SJCRH30 (cell line): ENCODE results near the gene DCLK1. TPM values are rescaled to one million over a fixed set of nuclear protein-coding genes. Genes with fewer than 3 reads are reported as not detected.
A peak's percentile ranks its signal among the peaks of the same experiment; 100 is the strongest.

Experiments
- DNase-seq, 2 experiments: peaks; one replicate each; pipeline ENCODE4 v3.0.0-alpha.2; 2015 to 2020
- H3K27ac ChIP-seq: fragments of 250-450 bp; sonication (Bioruptor Pico); 2 replicates; pipeline ENCODE4 v1.5.1; 2020; ENCODE audit warnings: mild to moderate bottlenecking, moderate library complexity
- H3K27me3 ChIP-seq: fragments of 250-450 bp; sonication (Bioruptor Pico); 2 replicates; pipeline ENCODE4 v1.5.1; 2020; ENCODE audit warnings: mild to moderate bottlenecking, moderate library complexity
- H3K36me3 ChIP-seq: fragments of 250-450 bp; sonication (Bioruptor Pico); 2 replicates; pipeline ENCODE4 v1.5.1; 2020; ENCODE audit warnings: mild to moderate bottlenecking, moderate library complexity
- H3K4me1 ChIP-seq: fragments of 250-450 bp; sonication (Bioruptor Pico); 2 replicates; pipeline ENCODE4 v1.5.1; 2020; ENCODE audit warnings: mild to moderate bottlenecking, moderate library complexity
- H3K4me3 ChIP-seq: fragments of 250-450 bp; sonication (Bioruptor Pico); 2 replicates; pipeline ENCODE4 v1.5.1; 2020; ENCODE audit warnings: mild to moderate bottlenecking, moderate library complexity
- H3K9me3 ChIP-seq: fragments of 250-450 bp; sonication (Bioruptor Pico); replicated peaks from 2 replicates; pipeline ENCODE4 v1.5.1; 2020; ENCODE audit warnings: mild to moderate bottlenecking, moderate library complexity
- total RNA-seq: library from RNA; depleted of rRNA; stranded (reverse); fragments of >200 nt; shearing (Covaris generic); gene quantifications from 2 replicates; pipeline ENCODE4 v1.2.3, GENCODE V29; 2014

DCLK1 gene
- total RNA-seq, 1 experiment from 2014 or later = 17.9 TPM

GRCh38 chr13:35872369-35872768 is 258.8 kb downstream of the DCLK1 start:
- H3K27ac ChIP-seq = no peak overlapping the region
- no peaks in the 10 kb centered on the region for H3K9me3 ChIP-seq
- no peak overlapping the region for H3K4me3 ChIP-seq
- no peaks in the 10 kb centered on the region for H3K36me3 ChIP-seq
- H3K27me3 ChIP-seq = no peaks in the 10 kb centered on the region
- peaks cover 9% of the 10 kb centered on the region for H3K4me1 ChIP-seq
- no peak for DNase-seq

DNA sequence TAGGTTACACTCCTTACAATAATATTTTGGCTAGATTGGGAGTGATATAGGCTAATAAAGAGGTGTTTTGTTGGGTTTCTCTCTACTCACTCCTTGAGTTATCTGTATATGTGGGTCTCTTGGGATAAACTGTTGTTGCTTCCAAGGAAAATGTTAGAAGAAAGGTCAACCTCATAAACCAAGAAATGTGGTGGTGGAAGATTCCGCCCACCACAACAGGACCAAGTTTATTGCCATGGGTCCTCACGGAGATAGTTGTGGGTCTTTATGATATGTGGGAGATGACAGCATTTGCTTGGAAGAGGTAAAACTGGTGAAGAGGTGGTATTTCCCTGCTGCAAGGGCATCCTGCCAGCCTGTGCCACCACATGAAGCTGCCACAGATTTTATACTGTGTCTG is 259.6 kb downstream of the DCLK1 start:
- H3K4me3 ChIP-seq = no peak overlapping the region
- DNase-seq = no peak

GRCh38 chr13:35866801-35867200 is 264.4 kb downstream of the DCLK1 start:
- Histone ChIP-seq H3K36me3 (no peaks in the 10 kb centered on the region), H3K27ac (no peak overlapping the region), H3K9me3 (no peaks in the 10 kb centered on the region), H3K27me3 (no peaks in the 10 kb centered on the region), H3K4me1 (no peaks in the 10 kb centered on the region), H3K4me3 (no peak overlapping the region)
- DNase-seq = peak in 1 of 2 experiments; percentile 11

More for the DNA sequence above, 259.6 kb downstream of the DCLK1 start:
- Histone ChIP-seq H3K4me1 (peaks cover 5% of the 10 kb centered on the region), H3K36me3 (no peaks in the 10 kb centered on the region), H3K27me3 (no peaks in the 10 kb centered on the region), H3K9me3 (no peaks in the 10 kb centered on the region), H3K27ac (no peak overlapping the region)

- Histone ChIP-seq H3K36me3 (no peaks in the 10 kb centered on the region), H3K4me3 (no peak overlapping the region), H3K9me3 (no peaks in the 10 kb centered on the region), H3K4me1 (no peaks in the 10 kb centered on the region), H3K27me3 (no peaks in the 10 kb centered on the region), H3K27ac (no peak overlapping the region)
- no peak for DNase-seq
These were observed 265.6 kb downstream of the DCLK1 start for GRCh38 chr13:35865341-35866240.

DNA sequence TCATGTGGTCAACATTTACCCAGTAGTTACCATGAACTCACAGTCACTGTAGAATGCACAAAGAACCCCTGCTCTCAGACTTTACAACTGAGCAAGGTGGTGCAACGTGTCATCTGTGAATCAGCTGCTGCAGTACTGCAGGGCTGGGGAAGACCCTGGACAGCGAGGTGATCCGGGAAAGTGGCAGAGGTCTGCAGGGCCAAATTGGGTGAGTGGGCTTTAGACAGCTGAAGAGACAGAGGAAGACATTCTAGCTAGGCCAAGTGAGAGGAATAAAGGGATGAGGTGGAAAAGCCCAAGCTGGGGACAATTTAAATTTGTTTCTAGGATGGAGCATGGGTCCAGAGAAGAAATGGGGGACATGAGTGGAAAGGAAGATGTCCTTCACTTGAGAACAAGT is 270.5 kb downstream of the DCLK1 start:
- no peaks in the 10 kb centered on the region for H3K27me3 ChIP-seq
- no peaks in the 10 kb centered on the region for H3K4me1 ChIP-seq
- no peaks in the 10 kb centered on the region for H3K36me3 ChIP-seq
- no peak overlapping the region for H3K27ac ChIP-seq
- no peak overlapping the region for H3K4me3 ChIP-seq
- no peak for DNase-seq
- no peaks in the 10 kb centered on the region for H3K9me3 ChIP-seq

GRCh38 chr13:35859981-35860380 is 271.2 kb downstream of the DCLK1 start:
- DNase-seq = no peak
- Histone ChIP-seq H3K4me3 (no peak overlapping the region), H3K27me3 (no peaks in the 10 kb centered on the region), H3K9me3 (no peaks in the 10 kb centered on the region), H3K36me3 (no peaks in the 10 kb centered on the region), H3K27ac (no peak overlapping the region), H3K4me1 (no peaks in the 10 kb centered on the region)

GRCh38 chr13:35858665-35859064 is 272.5 kb downstream of the DCLK1 start:
- H3K4me3 ChIP-seq = no peak overlapping the region
- no peak for DNase-seq
- no peaks in the 10 kb centered on the region for H3K27me3 ChIP-seq
- H3K4me1 ChIP-seq = no peaks in the 10 kb centered on the region
- H3K36me3 ChIP-seq = no peaks in the 10 kb centered on the region
- no peak overlapping the region for H3K27ac ChIP-seq
- no peaks in the 10 kb centered on the region for H3K9me3 ChIP-seq

DNA sequence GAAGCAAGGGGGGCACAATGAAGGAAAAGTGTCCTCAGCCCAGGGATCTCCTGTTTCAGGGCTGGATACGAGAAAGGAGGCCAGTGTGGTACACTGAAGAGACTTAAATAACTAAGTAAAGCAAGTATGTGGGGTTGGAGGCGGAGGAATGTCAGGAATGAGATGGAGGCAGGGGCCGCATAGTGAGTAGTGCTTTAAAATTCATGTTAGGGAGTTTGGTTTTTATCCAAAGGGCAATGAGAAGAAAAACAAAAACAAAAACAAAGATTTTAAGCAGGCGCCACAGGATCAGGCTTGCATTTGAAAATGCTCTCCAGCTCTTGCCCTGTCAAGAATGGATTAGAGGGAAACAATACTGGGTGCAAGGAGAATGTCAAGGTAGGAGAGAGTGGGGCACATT is 273.4 kb downstream of the DCLK1 start:
- Histone ChIP-seq H3K9me3 (no peaks in the 10 kb centered on the region), H3K27me3 (no peaks in the 10 kb centered on the region), H3K27ac (no peak overlapping the region), H3K36me3 (no peaks in the 10 kb centered on the region), H3K4me3 (no peak overlapping the region), H3K4me1 (no peaks in the 10 kb centered on the region)
- DNase-seq = no peak

GRCh38 chr13:35856721-35857364 is 274.3 kb downstream of the DCLK1 start:
- Histone ChIP-seq H3K4me3 (no peak overlapping the region), H3K9me3 (no peaks in the 10 kb centered on the region), H3K27ac (no peak overlapping the region)

DNA sequence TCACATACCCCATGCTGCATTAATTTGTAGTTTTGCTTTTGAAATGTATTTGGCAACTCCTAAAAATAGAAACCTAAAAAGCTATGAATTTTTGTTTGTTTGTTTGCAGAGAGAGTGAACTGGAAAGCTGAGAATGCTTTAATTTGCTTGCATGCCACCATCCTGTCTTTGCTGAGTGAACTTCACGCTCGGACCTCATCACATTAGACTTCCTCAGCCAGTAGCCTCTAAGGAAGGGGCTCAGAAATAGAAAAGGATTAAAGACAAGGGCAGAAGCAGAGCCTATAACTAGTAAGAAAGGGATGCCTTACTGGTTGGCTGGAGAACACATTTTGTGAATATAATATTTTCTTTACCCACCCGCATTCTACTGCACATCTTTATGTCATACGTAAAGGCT is 275.1 kb downstream of the DCLK1 start:
- H3K36me3 ChIP-seq = no peaks in the 10 kb centered on the region
- H3K4me3 ChIP-seq = no peak overlapping the region
- no peak overlapping the region for H3K27ac ChIP-seq
- no peaks in the 10 kb centered on the region for H3K27me3 ChIP-seq
- no peaks in the 10 kb centered on the region for H3K9me3 ChIP-seq
- no peaks in the 10 kb centered on the region for H3K4me1 ChIP-seq
- DNase-seq = no peak

More at GRCh38 chr13:35856721-35857364, 274.3 kb downstream of the DCLK1 start:
- Histone ChIP-seq H3K27me3 (no peaks in the 10 kb centered on the region), H3K36me3 (no peaks in the 10 kb centered on the region), H3K4me1 (no peaks in the 10 kb centered on the region)
- DNase-seq = no peak

GRCh38 chr13:35855531-35856019 is 275.6 kb downstream of the DCLK1 start:
- no peaks in the 10 kb centered on the region for H3K4me1 ChIP-seq
- no peaks in the 10 kb centered on the region for H3K36me3 ChIP-seq
- H3K4me3 ChIP-seq = no peak overlapping the region
- no peaks in the 10 kb centered on the region for H3K27me3 ChIP-seq
- no peak for DNase-seq
- H3K9me3 ChIP-seq = no peaks in the 10 kb centered on the region
- H3K27ac ChIP-seq = no peak overlapping the region

GRCh38 chr13:35854286-35854685 is 276.9 kb downstream of the DCLK1 start:
- no peak overlapping the region for H3K4me3 ChIP-seq
- H3K9me3 ChIP-seq = no peaks in the 10 kb centered on the region
- H3K4me1 ChIP-seq = no peaks in the 10 kb centered on the region
- no peak for DNase-seq
- H3K27ac ChIP-seq = no peak overlapping the region
- no peaks in the 10 kb centered on the region for H3K27me3 ChIP-seq
- no peaks in the 10 kb centered on the region for H3K36me3 ChIP-seq

GRCh38 chr13:35851881-35852280 is 279.3 kb downstream of the DCLK1 start:
- DNase-seq = no peak
- H3K4me1 ChIP-seq = no peaks in the 10 kb centered on the region
- H3K27ac ChIP-seq = no peak overlapping the region
- H3K27me3 ChIP-seq = no peaks in the 10 kb centered on the region
- no peak overlapping the region for H3K4me3 ChIP-seq
- no peaks in the 10 kb centered on the region for H3K9me3 ChIP-seq
- no peaks in the 10 kb centered on the region for H3K36me3 ChIP-seq

GRCh38 chr13:35851356-35851755 is 279.8 kb downstream of the DCLK1 start:
- Histone ChIP-seq H3K27ac (no peak overlapping the region), H3K4me1 (no peaks in the 10 kb centered on the region), H3K36me3 (no peaks in the 10 kb centered on the region), H3K27me3 (no peaks in the 10 kb centered on the region), H3K4me3 (no peak overlapping the region), H3K9me3 (no peaks in the 10 kb centered on the region)
- no peak for DNase-seq

DNA sequence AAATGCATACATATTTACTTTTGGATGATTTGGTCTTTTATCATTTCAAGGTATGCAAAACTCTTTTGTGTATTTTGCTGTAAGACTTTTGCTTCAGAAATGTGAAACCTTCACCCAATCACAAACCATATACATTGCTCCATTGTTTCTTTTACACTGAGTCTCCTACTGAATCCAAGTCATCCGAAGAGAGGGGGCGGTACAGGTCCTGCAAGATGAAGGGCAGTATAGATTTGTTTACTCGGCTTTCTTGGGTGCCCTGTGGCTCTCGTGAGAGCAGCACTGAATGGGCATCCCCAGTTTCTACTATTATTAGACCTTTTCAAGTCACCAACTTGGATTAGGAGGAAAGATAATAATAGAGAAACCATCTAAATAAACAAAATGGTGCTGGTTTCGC is 280.6 kb downstream of the DCLK1 start:
- no peak for DNase-seq
- H3K27me3 ChIP-seq = no peaks in the 10 kb centered on the region
- H3K27ac ChIP-seq = no peak overlapping the region
- no peaks in the 10 kb centered on the region for H3K4me1 ChIP-seq
- no peak overlapping the region for H3K4me3 ChIP-seq
- H3K36me3 ChIP-seq = no peaks in the 10 kb centered on the region
- no peaks in the 10 kb centered on the region for H3K9me3 ChIP-seq
